Mammary epithelial cell (primary cell): ENCODE results near the gene C2CD2.

Source experiments
- CTCF ChIP-seq, 2 donors: IDR thresholded peaks in 1 of 2; conservative IDR thresholded peaks in 1 of 2; 2 replicates each; pipeline ENCODE4 v1.5.1; 2011 to 2012; ENCODE audit warnings: inconsistent platforms in 2 of 2, low read length in 2 of 2, mild to moderate bottlenecking in 2 of 2, control low read depth in 1 of 2, low read depth in 1 of 2; ENCODE audit not compliant: insufficient read depth in 1 of 2; ENCODE audit errors: extremely low read depth in 1 of 2
- EZH2 ChIP-seq: IDR thresholded peaks from 2 replicates; pipeline ENCODE4 v1.6.1; 2012; ENCODE audit warnings: low read length, inconsistent platforms, borderline replicate concordance

DNA sequence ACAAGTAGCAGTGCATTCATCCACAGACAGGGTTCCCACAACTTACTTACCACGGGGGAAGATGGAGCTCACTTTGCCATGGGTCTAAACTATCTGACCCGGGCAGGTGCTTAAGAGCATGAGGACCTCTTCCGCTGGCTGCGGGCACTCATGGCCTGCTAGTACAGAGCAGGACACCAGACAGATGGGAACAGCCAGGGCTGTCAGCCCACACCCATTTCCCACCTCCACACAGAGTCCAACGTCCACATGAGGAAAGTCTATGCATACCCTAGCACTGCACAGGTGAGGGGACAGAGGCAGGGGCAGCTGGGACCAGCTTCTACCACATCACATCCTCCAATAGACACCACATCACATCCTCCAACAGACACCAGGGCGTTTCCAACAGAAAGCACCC is 38.9 kb downstream of the C2CD2 start:
- TF ChIP-seq CTCF (conservative IDR thresholded peaks at IDR 0.05 in 1 of 2, IDR thresholded peaks at IDR 0.05 in 1 of 2; ENCODE audit: extremely low read depth in 1 of 2, insufficient read depth in 1 of 2, low read depth in 1 of 2, low read length in 2 of 2) (no peak), EZH2 (no peak)
